K562 (cell line): ENCODE data around the gene ZNF146. TPM values are rescaled to one million over a fixed set of nuclear protein-coding genes. Genes with fewer than 3 reads are reported as not detected.

Experiments
- ATAC-seq: fragments of 200-7000 bp; cut with Tn5 transposase; 3 replicates; pipeline ENCODE4 v1.9.1; 2020; ENCODE audit warnings: moderate library complexity
- BruUV-seq: library from RNA; stranded (reverse); fragments of 400-500 nt; replicated peaks from 2 replicates; lab custom pipeline; 2021; lab: Mats Ljungman, UMichigan
- CTCF ChIA-PET: fragments of 300-600 bp; formaldehyde crosslinking; extraction: SDS; loops from one replicate; lab custom pipeline; 2021; ENCODE audit warnings: low intra/inter-chr PET ratio; lab: Yijun Ruan, JAX
- POLR2A ChIA-PET: fragments of 300-600, 350-650 bp; sonication (Branson Sonifier 250); formaldehyde crosslinking; extraction: SDS; loops from one replicate; lab custom pipeline; 2021; ENCODE audit warnings: antibody characterized with exemption, inconsistent platforms; lab: Yijun Ruan, JAX
- DNase-seq, 4 experiments: peaks; one replicate each; pipeline versions ENCODE4 v3.0.0 to v3.0.0-alpha.2; 2011 to 2018; ENCODE audit warnings: low spot score in 3 of 4, mixed read lengths in 3 of 4; ENCODE audit errors: extremely low read depth in 1 of 4
- FAIRE-seq: peaks from 2 replicates; lab custom pipeline; 2011; peaks lifted over from hg19 to GRCh38; lab: Jason Lieb, UNC
- H2AFZ ChIP-seq: 2 replicates; pipeline ENCODE4 v1.6.0; 2011; ENCODE audit warnings: low read depth, low read length, control low read depth, inconsistent platforms
- H3K27ac ChIP-seq: fragments of 200-600 bp; 3 replicates; pipeline ENCODE4 v1.8.0; 2011; ENCODE audit warnings: low read depth, mild to moderate bottlenecking, control low read depth, inconsistent platforms, low read length, moderate library complexity, mixed read lengths; ENCODE audit errors: extremely low read depth
- H3K27me3 ChIP-seq, 2 experiments: fragments of 300-600 bp in 1 of 2; 2 replicates in 1 of 2; 3 replicates in 1 of 2; pipeline versions ENCODE4 v1.6.0 to v1.8.0; 2011; ENCODE audit warnings: inconsistent platforms in 2 of 2, low read length in 2 of 2, mild to moderate bottlenecking in 1 of 2, mixed read lengths in 1 of 2, moderate library complexity in 1 of 2; ENCODE audit not compliant: control insufficient read depth in 2 of 2, insufficient read depth in 2 of 2
- H3K36me3 ChIP-seq: fragments of 300-600 bp; 3 replicates; pipeline ENCODE4 v1.8.0; 2011; ENCODE audit warnings: mild to moderate bottlenecking, low read length, inconsistent platforms; ENCODE audit not compliant: control insufficient read depth, insufficient read depth
- H3K4me1 ChIP-seq, 2 experiments: fragments of 200-600 bp in 1 of 2; replicated peaks in 1 of 2; 2 replicates in 1 of 2; 3 replicates in 1 of 2; pipeline versions ENCODE4 v1.5.1 to v1.8.0; 2011; ENCODE audit warnings: inconsistent platforms in 2 of 2, low read length in 2 of 2, mild to moderate bottlenecking in 1 of 2, mixed read lengths in 1 of 2, moderate library complexity in 1 of 2; ENCODE audit not compliant: control insufficient read depth in 2 of 2, insufficient read depth in 2 of 2
- H3K4me2 ChIP-seq: 2 replicates; pipeline ENCODE4 v1.6.1; 2011; ENCODE audit warnings: low read length, control low read depth, inconsistent platforms, mixed read lengths; ENCODE audit not compliant: insufficient read depth
- H3K4me3 ChIP-seq: fragments of 200-600 bp; sonication (generic), shearing (Covaris generic); 2 replicates; pipeline ENCODE4 v1.5.1; 2016; ENCODE audit warnings: control low read depth, inconsistent platforms
- H3K79me2 ChIP-seq: fragments of 200-600 bp; 3 replicates; pipeline ENCODE4 v1.8.0; 2011; ENCODE audit warnings: low read length, inconsistent platforms; ENCODE audit not compliant: control insufficient read depth, insufficient read depth
- H3K9ac ChIP-seq, 2 experiments: 2 replicates each; pipeline versions ENCODE4 v1.6.0 to v1.6.1; 2011; ENCODE audit warnings: low read depth in 2 of 2, low read length in 2 of 2, control low read depth in 1 of 2, inconsistent platforms in 1 of 2, mild to moderate bottlenecking in 1 of 2, mixed read lengths in 1 of 2; ENCODE audit not compliant: insufficient read depth in 1 of 2
- H3K9me1 ChIP-seq: one replicate; pipeline ENCODE4 v1.6.0; 2011; ENCODE audit warnings: inconsistent platforms, mild to moderate bottlenecking, low read length, moderate library complexity; ENCODE audit not compliant: control insufficient read depth, insufficient read depth
- H3K9me3 ChIP-seq: replicated peaks from 2 replicates; pipeline ENCODE4 v1.5.1; 2011; ENCODE audit warnings: low read depth, low read length, inconsistent platforms; ENCODE audit not compliant: control insufficient read depth, insufficient read depth
- H4K20me1 ChIP-seq: replicated peaks from 2 replicates; pipeline ENCODE4 v1.6.1; 2011; ENCODE audit warnings: low read length, inconsistent platforms, mixed read lengths; ENCODE audit not compliant: control insufficient read depth, insufficient read depth
- HNRNPLL ChIP-seq: fragments of 200-400 bp; formaldehyde crosslinking; IDR thresholded peaks from 2 replicates; pipeline ENCODE4 v1.6.1; 2017; ENCODE audit warnings: low read length, low read depth, mild to moderate bottlenecking; ENCODE audit not compliant: poor library complexity, severe bottlenecking
- MEIS2 ChIP-seq: fragments of 450-650 bp; IDR thresholded peaks from 2 replicates; pipeline ENCODE4 v1.6.1; 2014; ENCODE audit warnings: mild to moderate bottlenecking; ENCODE audit not compliant: partially characterized antibody
- NFE2L1 ChIP-seq: fragments of 450-650 bp; IDR thresholded peaks from 2 replicates; pipeline ENCODE4 v1.6.1; 2016; ENCODE audit warnings: missing genetic modification characterization, low read depth, mild to moderate bottlenecking, missing compliant biosample characterization, moderate library complexity, borderline replicate concordance
- NFIC ChIP-seq: fragments of 450-650 bp; IDR thresholded peaks from 2 replicates; pipeline ENCODE4 v1.6.1; 2017; ENCODE audit warnings: mild to moderate bottlenecking, inconsistent platforms
- NRF1 ChIP-seq, 2 experiments: fragments of 450-650 bp; IDR thresholded peaks in 1 of 2; conservative IDR thresholded peaks in 1 of 2; 2 replicates each; pipeline ENCODE4 v1.6.1; 2014; ENCODE audit warnings: mild to moderate bottlenecking in 2 of 2
- POLR2A ChIP-seq: fragments of 450-650 bp; conservative IDR thresholded peaks from 2 replicates; pipeline ENCODE4 v1.6.1; 2016
- POLR2B ChIP-seq: fragments of 450-650 bp; IDR thresholded peaks from 2 replicates; pipeline ENCODE4 v1.6.1; 2018; ENCODE audit warnings: low read depth; ENCODE audit not compliant: partially characterized antibody
- POLR2G ChIP-seq: fragments of 200-400 bp; formaldehyde crosslinking; IDR thresholded peaks from 2 replicates; pipeline ENCODE4 v1.6.1; 2017; ENCODE audit warnings: low read depth, mild to moderate bottlenecking, antibody characterized with exemption, low read length, moderate library complexity
- SUPT5H ChIP-seq: fragments of 450-650 bp; IDR thresholded peaks from 2 replicates; pipeline ENCODE4 v1.6.1; 2016
- YY1 ChIP-seq, 3 experiments: IDR thresholded peaks; 2 replicates each; pipeline ENCODE4 v1.6.1; 2011; ENCODE audit warnings: low read length in 2 of 3, mild to moderate bottlenecking in 2 of 3, moderate library complexity in 2 of 3, borderline replicate concordance in 1 of 3, control low read depth in 1 of 3, low read depth in 1 of 3; ENCODE audit not compliant: insufficient read depth in 3 of 3, insufficient replicate concordance in 2 of 3, control insufficient read depth in 1 of 3, insufficient read length in 1 of 3; ENCODE audit errors: extremely low read depth in 1 of 3
- ZFP36 ChIP-seq: fragments of 150-350 bp; IDR thresholded peaks from 2 replicates; pipeline ENCODE4 v1.6.1; 2018; ENCODE audit warnings: low read length, low read depth; ENCODE audit not compliant: partially characterized antibody
- ZNF146 ChIP-seq: IDR thresholded peaks from one replicate; pipeline ENCODE4 v1.6.1; 2018; ENCODE audit warnings: missing compliant biosample characterization; ENCODE audit not compliant: unreplicated experiment
- ZNF384 ChIP-seq: IDR thresholded peaks from 2 replicates; pipeline ENCODE4 v1.6.1; 2012; ENCODE audit warnings: low read depth, low read length, improper control_type of control experiment
- ZNF586 ChIP-seq: fragments of 450-650 bp; formaldehyde crosslinking; conservative IDR thresholded peaks from 2 replicates; pipeline ENCODE4 v1.4.0; 2020; ENCODE audit warnings: mild to moderate bottlenecking, moderate library complexity
- WGBS: fragments of 100-300 bp; shearing (Covaris generic); methylation state at CpG from one replicate; pipeline ENCODE4 v1.1.6; 2016; ENCODE audit warnings: low coverage, mixed read lengths; ENCODE audit not compliant: insufficient coverage; ENCODE audit errors: missing lambda C conversion rate; 5-methylcytosine and 5-hydroxymethylcytosine counted together
- in situ Hi-C: fragments of 300-500 bp; cut with MboI; formaldehyde crosslinking; loops from 4 replicates; pipeline ENCODE4 v1.15.0; 2018; ENCODE audit warnings: inconsistent platforms, mixed read lengths
- intact Hi-C: fragments of 100-400 bp; cut with micrococcal nuclease; formaldehyde crosslinking; loops from 2 replicates; pipeline ENCODE4 v1.14.2; 2022
- polyA plus RNA-seq, 8 experiments: library from polyadenylated mRNA; depleted of rRNA in 4 of 8; stranded (reverse) in 5 of 8; unstranded in 3 of 8; fragments of >200 nt; fragmentation: Nextera tagmentation in 2 of 8; fragmentation: Illumina TruSeq in 1 of 8; extraction: Ambion mirVana in 2 of 8; extraction: Trizol in 1 of 8; gene quantifications; 2 replicates each; pipeline versions ENCODE4 v1.2.1 to v1.2.3, GENCODE V29; 2011 to 2014; ENCODE audit warnings: inconsistent platforms in 1 of 8, missing spikeins in 1 of 8
- total RNA-seq, 7 experiments: library from RNA; depleted of rRNA in 6 of 7; stranded (reverse); fragments of >200 nt in 6 of 7; fragmentation: Illumina TruSeq in 2 of 7; extraction: Trizol in 2 of 7; gene quantifications; 2 replicates each; pipeline versions ENCODE4 v1.2.1 to v1.2.3, GENCODE V29; 2011 to 2021; ENCODE audit warnings: low replicate concordance in 1 of 7
- TF ChIP-seq, protein P1 (sequence below): fragments of 450-650 bp; IDR thresholded peaks from 2 replicates; pipeline ENCODE4 v1.6.1; 2016; ENCODE audit warnings: antibody characterized with exemption
- TF ChIP-seq, protein P2 (sequence below): sonication (generic); formaldehyde crosslinking; IDR thresholded peaks from 2 replicates; pipeline ENCODE4 v1.8.0; 2022; ENCODE audit warnings: missing genetic modification reagents, mild to moderate bottlenecking, moderate library complexity, borderline replicate concordance
- TF ChIP-seq, protein P3 (sequence below): fragments of 250-450 bp; sonication (Bioruptor Pico); IDR thresholded peaks from 2 replicates; pipeline ENCODE4 v1.8.0; 2022; ENCODE audit warnings: moderate library complexity, mild to moderate bottlenecking, inconsistent platforms
- TF ChIP-seq, protein P4 (sequence below): sonication (generic); formaldehyde crosslinking; IDR thresholded peaks from 2 replicates; pipeline ENCODE4 v1.8.0; 2022; ENCODE audit warnings: mild to moderate bottlenecking, missing genetic modification reagents

ZNF146 gene
- total and polyA plus RNA-seq, 9 of the 15 experiments (the other 6 are each of a cell fraction or from before 2014, with no cell fraction given) = 36.2 to 195 (median 116) TPM

DNA sequence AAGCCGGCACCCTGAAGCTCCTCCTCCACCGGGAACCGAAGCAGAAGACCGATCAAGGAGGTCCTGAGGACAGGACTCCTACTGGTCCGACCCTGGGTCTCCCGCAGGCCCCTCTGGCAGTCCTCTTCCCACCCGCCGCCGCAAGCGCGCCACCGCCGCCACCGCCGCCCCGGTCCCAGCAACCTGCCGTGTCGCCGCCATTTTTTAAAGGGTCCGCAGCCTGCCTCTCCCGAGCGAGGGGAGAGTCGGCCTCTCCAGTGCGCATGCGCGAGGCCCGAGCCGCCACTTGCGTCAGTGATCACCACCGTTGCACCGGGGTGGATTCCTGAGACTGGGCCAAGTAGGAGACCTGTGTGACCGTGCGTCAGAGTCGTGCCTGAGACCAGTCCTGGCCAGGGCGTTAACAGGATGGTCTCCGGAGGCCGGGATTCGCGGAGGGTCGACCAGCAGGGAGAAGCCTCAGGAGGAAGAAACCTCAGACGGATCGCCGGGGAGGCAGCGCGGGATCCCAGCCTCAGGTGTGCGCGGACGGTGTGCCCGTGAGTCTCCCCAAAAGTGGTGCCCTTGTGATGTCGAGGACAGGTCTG, 51.6 kb downstream of the ZNF146 start:
- POLR2A ChIA-PET = no interaction called here
- BruUV-seq = no TSS peak
- TF ChIP-seq NFIC (0 out of 2 replicates have a peak, but pooled peaks have one; percentile 13), MEIS2 (peak; percentile 84), YY1 (IDR thresholded peaks at IDR 0.05; ENCODE audit: borderline replicate concordance in 1 of 3, control insufficient read depth in 1 of 3, extremely low read depth in 1 of 3, insufficient read depth in 3 of 3, insufficient read length in 1 of 3, insufficient replicate concordance in 2 of 3, low read depth in 1 of 3, low read length in 2 of 3) (peak; percentile 56 to 92 (median 81)), ZNF384 (no peak), HNRNPLL (peak; percentile 67), POLR2B (peak; percentile 31), ZNF146 (CRISPR knock-in tag) (no peak), ZFP36 (peak; percentile 79), POLR2G (peak; percentile 89), POLR2A (0 out of 2 replicates have a peak, but pooled peaks have one; percentile 38), NFE2L1 (tag) (no peak), NRF1 (conservative IDR thresholded peaks at IDR 0.05 in 1 of 2, IDR thresholded peaks at IDR 0.05 in 1 of 2) (peak; percentile 97), SUPT5H (0 out of 2 replicates have a peak, but pooled peaks have one; percentile 27), ZNF586 (CRISPR knock-in tag) (no peak)
- TF ChIP-seq, protein P1, sequence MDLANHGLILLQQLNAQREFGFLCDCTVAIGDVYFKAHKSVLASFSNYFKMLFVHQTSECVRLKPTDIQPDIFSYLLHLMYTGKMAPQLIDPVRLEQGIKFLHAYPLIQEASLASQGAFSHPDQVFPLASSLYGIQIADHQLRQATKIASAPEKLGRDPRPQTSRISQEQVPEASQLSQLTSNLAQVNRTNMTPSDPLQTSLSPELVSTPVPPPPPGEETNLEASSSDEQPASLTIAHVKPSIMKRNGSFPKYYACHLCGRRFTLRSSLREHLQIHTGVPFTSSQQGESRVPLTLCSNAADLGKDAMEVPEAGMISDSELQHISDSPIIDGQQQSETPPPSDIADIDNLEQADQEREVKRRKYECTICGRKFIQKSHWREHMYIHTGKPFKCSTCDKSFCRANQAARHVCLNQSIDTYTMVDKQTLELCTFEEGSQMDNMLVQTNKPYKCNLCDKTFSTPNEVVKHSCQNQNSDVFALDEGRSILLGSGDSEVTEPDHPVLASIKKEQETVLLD = peak; percentile 95
- TF ChIP-seq, protein P2, sequence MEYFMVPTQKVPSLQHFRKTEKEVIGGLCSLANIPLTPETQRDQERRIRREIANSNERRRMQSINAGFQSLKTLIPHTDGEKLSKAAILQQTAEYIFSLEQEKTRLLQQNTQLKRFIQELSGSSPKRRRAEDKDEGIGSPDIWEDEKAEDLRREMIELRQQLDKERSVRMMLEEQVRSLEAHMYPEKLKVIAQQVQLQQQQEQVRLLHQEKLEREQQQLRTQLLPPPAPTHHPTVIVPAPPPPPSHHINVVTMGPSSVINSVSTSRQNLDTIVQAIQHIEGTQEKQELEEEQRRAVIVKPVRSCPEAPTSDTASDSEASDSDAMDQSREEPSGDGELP = 0 out of 2 replicates have a peak, but pooled peaks have one; percentile 8
- TF ChIP-seq, protein P3, sequence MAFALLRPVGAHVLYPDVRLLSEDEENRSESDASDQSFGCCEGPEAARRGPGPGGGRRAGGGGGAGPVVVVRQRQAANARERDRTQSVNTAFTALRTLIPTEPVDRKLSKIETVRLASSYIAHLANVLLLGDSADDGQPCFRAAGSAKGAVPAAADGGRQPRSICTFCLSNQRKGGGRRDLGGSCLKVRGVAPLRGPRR (CRISPR knock-in tag) = no peak
- TF ChIP-seq, protein P4, sequence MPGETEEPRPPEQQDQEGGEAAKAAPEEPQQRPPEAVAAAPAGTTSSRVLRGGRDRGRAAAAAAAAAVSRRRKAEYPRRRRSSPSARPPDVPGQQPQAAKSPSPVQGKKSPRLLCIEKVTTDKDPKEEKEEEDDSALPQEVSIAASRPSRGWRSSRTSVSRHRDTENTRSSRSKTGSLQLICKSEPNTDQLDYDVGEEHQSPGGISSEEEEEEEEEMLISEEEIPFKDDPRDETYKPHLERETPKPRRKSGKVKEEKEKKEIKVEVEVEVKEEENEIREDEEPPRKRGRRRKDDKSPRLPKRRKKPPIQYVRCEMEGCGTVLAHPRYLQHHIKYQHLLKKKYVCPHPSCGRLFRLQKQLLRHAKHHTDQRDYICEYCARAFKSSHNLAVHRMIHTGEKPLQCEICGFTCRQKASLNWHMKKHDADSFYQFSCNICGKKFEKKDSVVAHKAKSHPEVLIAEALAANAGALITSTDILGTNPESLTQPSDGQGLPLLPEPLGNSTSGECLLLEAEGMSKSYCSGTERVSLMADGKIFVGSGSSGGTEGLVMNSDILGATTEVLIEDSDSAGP = peak; percentile 89

More for the DNA sequence above, 51.6 kb downstream of the ZNF146 start:
- no peaks in the 10 kb centered on the region for H3K9me3 ChIP-seq
- peak overlapping the region; percentile 90 for H2AFZ ChIP-seq
- no peaks in the 10 kb centered on the region for H3K9me1 ChIP-seq
- peaks cover 0 to 10% of the 10 kb centered on the region in 2 experiments; a peak in 1 of 5 replicates for H3K27me3 ChIP-seq
- ATAC-seq (peak; percentile 98), FAIRE-seq (no peak), DNase-seq (peak; percentile 81 to 89 (median 88))
- H3K36me3 ChIP-seq = no peaks in the 10 kb centered on the region
- no peaks in the 10 kb centered on the region for H4K20me1 ChIP-seq
- 4% methylated on average over 45 of the region's 50 CpGs for WGBS
- in situ Hi-C loops (no loop called here), intact Hi-C loops (no loop called here)
- peak overlapping the region; percentile 75 for H3K4me2 ChIP-seq
- peaks cover 0 to 16% of the 10 kb centered on the region in 2 experiments; a peak in 2 of 5 replicates for H3K4me1 ChIP-seq
- CTCF ChIA-PET = no interaction called here
- no peaks in the 10 kb centered on the region for H3K79me2 ChIP-seq
- H3K9ac ChIP-seq = peak overlapping the region; percentile 54 to 90; a peak in 3 of 4 replicates
- H3K27ac ChIP-seq = no peak overlapping the region
- H3K4me3 ChIP-seq = peak overlapping the region; percentile 62
